ENCODE data around the gene COLQ. TPM values are rescaled to one million over a fixed set of nuclear protein-coding genes. Genes with fewer than 3 reads are reported as not detected.

COLQ gene
- polyA plus RNA-seq, 1 donor (not counting 4 experiments of a cell fraction or from before 2014, with no cell fraction given): 0.35 TPM

DNA sequence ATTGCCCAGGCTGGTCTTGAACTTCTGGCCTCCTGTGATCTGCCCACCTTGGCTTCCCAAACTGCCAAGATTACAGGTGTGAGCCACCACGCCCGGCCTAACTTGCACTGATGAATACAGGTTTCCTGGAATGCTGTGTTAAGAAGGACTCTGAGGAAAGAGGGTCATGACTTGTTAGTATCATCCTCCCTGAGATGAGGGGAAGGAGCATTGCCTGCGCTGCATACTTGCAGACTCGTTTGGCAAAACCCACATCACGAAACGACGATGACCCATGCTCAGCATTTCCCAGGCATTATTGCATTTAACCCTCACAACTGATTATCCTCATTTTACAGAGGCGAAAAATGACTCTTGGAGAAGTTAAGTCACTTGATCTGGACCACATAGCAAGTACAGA lies 18.9 kb downstream of the COLQ start:
- Histone ChIP-seq H4K20me1 (ENCODE audit: control insufficient read depth, extremely low read depth, insufficient read depth, low read length) (no peaks in the 10 kb centered on the region), H3K4me3 (ENCODE audit: control insufficient read depth in 2 of 3, extremely low read depth in 1 of 3, insufficient read depth in 2 of 3, low read depth in 1 of 3, low read length in 3 of 3) (no peak overlapping the region), H2AFZ (ENCODE audit: control insufficient read depth, low read length) (no peak overlapping the region), H3K9me3 (ENCODE audit: control insufficient read depth, low read depth, low read length) (no peaks in the 10 kb centered on the region), H3K9ac (ENCODE audit: control insufficient read depth, extremely low read depth, insufficient read depth, low read length) (no peak overlapping the region), H3K4me2 (ENCODE audit: control insufficient read depth, extremely low read depth, insufficient read depth, low read depth, low read length) (no peak overlapping the region), H3K27ac (ENCODE audit: control insufficient read depth, insufficient read depth, low read length) (no peak overlapping the region), H3K4me1 (ENCODE audit: control insufficient read depth, extremely low read depth, insufficient read depth, low read length) (no peaks in the 10 kb centered on the region), H3K27me3 (ENCODE audit: control insufficient read depth, extremely low read depth, insufficient read depth, low read length) (peaks cover 11% of the 10 kb centered on the region), H3K36me3 (ENCODE audit: control insufficient read depth in 2 of 2, extremely low read depth in 1 of 2, insufficient read depth in 2 of 2, low read length in 2 of 2) (no peaks in the 10 kb centered on the region), H3K9me1 (ENCODE audit: control insufficient read depth, extremely low read depth, insufficient read depth, low read length) (no peaks in the 10 kb centered on the region), H3K79me2 (ENCODE audit: control insufficient read depth, insufficient read depth, low read length) (no peaks in the 10 kb centered on the region)
- TF ChIP-seq, protein P1, sequence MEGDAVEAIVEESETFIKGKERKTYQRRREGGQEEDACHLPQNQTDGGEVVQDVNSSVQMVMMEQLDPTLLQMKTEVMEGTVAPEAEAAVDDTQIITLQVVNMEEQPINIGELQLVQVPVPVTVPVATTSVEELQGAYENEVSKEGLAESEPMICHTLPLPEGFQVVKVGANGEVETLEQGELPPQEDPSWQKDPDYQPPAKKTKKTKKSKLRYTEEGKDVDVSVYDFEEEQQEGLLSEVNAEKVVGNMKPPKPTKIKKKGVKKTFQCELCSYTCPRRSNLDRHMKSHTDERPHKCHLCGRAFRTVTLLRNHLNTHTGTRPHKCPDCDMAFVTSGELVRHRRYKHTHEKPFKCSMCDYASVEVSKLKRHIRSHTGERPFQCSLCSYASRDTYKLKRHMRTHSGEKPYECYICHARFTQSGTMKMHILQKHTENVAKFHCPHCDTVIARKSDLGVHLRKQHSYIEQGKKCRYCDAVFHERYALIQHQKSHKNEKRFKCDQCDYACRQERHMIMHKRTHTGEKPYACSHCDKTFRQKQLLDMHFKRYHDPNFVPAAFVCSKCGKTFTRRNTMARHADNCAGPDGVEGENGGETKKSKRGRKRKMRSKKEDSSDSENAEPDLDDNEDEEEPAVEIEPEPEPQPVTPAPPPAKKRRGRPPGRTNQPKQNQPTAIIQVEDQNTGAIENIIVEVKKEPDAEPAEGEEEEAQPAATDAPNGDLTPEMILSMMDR (optimal IDR thresholded peaks at IDR 0.05 in 1 of 3, IDR thresholded peaks at IDR 0.05 in 1 of 3, conservative IDR thresholded peaks at IDR 0.05 in 1 of 3; ENCODE audit: extremely low read depth in 1 of 3, insufficient read depth in 2 of 3, low read length in 3 of 3): no peak
- TF ChIP-seq EZH2 (IDR thresholded peaks at IDR 0.05; ENCODE audit: low read length): no peak
- FAIRE-seq (no peak), DNase-seq (ENCODE audit: low read depth, low spot score) (no peak)
- dilution Hi-C loops (cut with MboI; ENCODE audit: extremely low pct_ligation_motif_present, low sequenced_read_pairs): no loop called here

DNA sequence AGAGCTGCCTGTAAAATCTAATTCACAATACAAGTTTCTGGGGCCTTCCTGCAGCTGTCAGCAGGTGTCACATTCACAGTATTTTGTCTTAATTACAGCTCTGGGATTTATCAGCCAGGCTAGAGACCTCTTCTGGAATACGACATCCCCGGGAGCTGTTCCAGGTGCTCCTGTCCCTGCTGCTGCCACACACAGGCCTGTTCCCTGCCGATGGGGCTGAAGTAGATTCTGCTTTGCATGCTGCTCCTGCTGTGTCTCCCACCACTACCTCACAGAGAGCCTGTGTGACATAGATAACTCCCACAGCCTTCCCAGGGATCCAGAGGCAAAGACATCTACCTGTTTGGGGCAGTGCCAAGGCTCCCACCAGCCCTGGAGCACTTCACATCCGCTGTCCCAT lies 20.4 kb downstream of the COLQ start:
- TF ChIP-seq, protein P1 (optimal IDR thresholded peaks at IDR 0.05 in 1 of 3, IDR thresholded peaks at IDR 0.05 in 1 of 3, conservative IDR thresholded peaks at IDR 0.05 in 1 of 3; ENCODE audit: extremely low read depth in 1 of 3, insufficient read depth in 2 of 3, low read length in 3 of 3): no peak
- TF ChIP-seq EZH2 (IDR thresholded peaks at IDR 0.05; ENCODE audit: low read length): no peak
- no peak overlapping the region for H3K4me3 ChIP-seq (ENCODE audit: control insufficient read depth in 2 of 3, extremely low read depth in 1 of 3, insufficient read depth in 2 of 3, low read depth in 1 of 3, low read length in 3 of 3)
- H3K27me3 ChIP-seq (ENCODE audit: control insufficient read depth, extremely low read depth, insufficient read depth, low read length): peaks cover 11% of the 10 kb centered on the region
- H4K20me1 ChIP-seq (ENCODE audit: control insufficient read depth, extremely low read depth, insufficient read depth, low read length): no peaks in the 10 kb centered on the region
- H3K27ac ChIP-seq (ENCODE audit: control insufficient read depth, insufficient read depth, low read length): no peak overlapping the region
- FAIRE-seq (no peak), DNase-seq (ENCODE audit: low read depth, low spot score) (no peak)
- H3K9me3 ChIP-seq (ENCODE audit: control insufficient read depth, low read depth, low read length): no peaks in the 10 kb centered on the region
- no peak overlapping the region for H2AFZ ChIP-seq (ENCODE audit: control insufficient read depth, low read length)
- no peak overlapping the region for H3K9ac ChIP-seq (ENCODE audit: control insufficient read depth, extremely low read depth, insufficient read depth, low read length)
- H3K4me2 ChIP-seq (ENCODE audit: control insufficient read depth, extremely low read depth, insufficient read depth, low read depth, low read length): no peak overlapping the region
- no peaks in the 10 kb centered on the region for H3K79me2 ChIP-seq (ENCODE audit: control insufficient read depth, insufficient read depth, low read length)
- no peaks in the 10 kb centered on the region for H3K36me3 ChIP-seq (ENCODE audit: control insufficient read depth in 2 of 2, extremely low read depth in 1 of 2, insufficient read depth in 2 of 2, low read length in 2 of 2)
- no peaks in the 10 kb centered on the region for H3K9me1 ChIP-seq (ENCODE audit: control insufficient read depth, extremely low read depth, insufficient read depth, low read length)
- H3K4me1 ChIP-seq (ENCODE audit: control insufficient read depth, extremely low read depth, insufficient read depth, low read length): no peaks in the 10 kb centered on the region
- dilution Hi-C loops (cut with MboI; ENCODE audit: extremely low pct_ligation_motif_present, low sequenced_read_pairs): no loop called here

Data from keratinocyte (primary cell).